Gastrocnemius medialis (tissue), 4 donors: ENCODE data around the gene AMHR2. TPM values are rescaled to one million over a fixed set of nuclear protein-coding genes. Genes with fewer than 3 reads are reported as not detected.

ENCODE experiments used
- ATAC-seq, 2 donors: fragments of 150-250 bp; one replicate each; pipeline ENCODE4 v1.9.1; 2016
- DNase-seq, 2 donors: peaks; one replicate each; pipeline ENCODE4 v3.0.0-alpha.2; 2019
- H3K27ac ChIP-seq, 4 donors: fragments of 200-600 bp; sonication (generic); 1 replicate in 1 of 4; 2 replicates in 3 of 4; pipeline ENCODE4 v1.5.1; 2016 to 2018; ENCODE audit warnings: mild to moderate bottlenecking in 2 of 4, moderate library complexity in 1 of 4
- H3K27me3 ChIP-seq, 3 donors: fragments of 200-600 bp; sonication (generic) in 2 of 3; 1 replicate in 1 of 3; 2 replicates in 2 of 3; pipeline versions ENCODE4 v1.5.1 to v1.6.0; 2016 to 2019; ENCODE audit warnings: mild to moderate bottlenecking in 1 of 3, moderate library complexity in 1 of 3
- H3K36me3 ChIP-seq, 2 donors: fragments of 200-600 bp; sonication (generic) in 1 of 2; one replicate each; pipeline ENCODE4 v1.5.1; 2017 to 2018
- H3K4me1 ChIP-seq, 2 donors: fragments of 200-600 bp; sonication (generic) in 1 of 2; one replicate each; pipeline ENCODE4 v1.5.1; 2016 to 2017; ENCODE audit warnings: mild to moderate bottlenecking in 2 of 2
- H3K4me3 ChIP-seq, 4 donors: fragments of 200-600 bp; sonication (generic) in 3 of 4; 1 replicate in 1 of 4; 2 replicates in 3 of 4; pipeline ENCODE4 v1.5.1; 2016 to 2019; ENCODE audit warnings: mild to moderate bottlenecking in 2 of 4
- H3K9me3 ChIP-seq, 3 donors: fragments of 200-600 bp; sonication (generic) in 2 of 3; 1 replicate in 1 of 3; 2 replicates in 2 of 3; pipeline ENCODE4 v1.5.1; 2016 to 2019
- POLR2A ChIP-seq, 2 donors: fragments of 450-650 bp; IDR thresholded peaks; one replicate each; pipeline ENCODE4 v1.6.1; 2017; ENCODE audit warnings: antibody characterized with exemption in 2 of 2, mild to moderate bottlenecking in 2 of 2, moderate library complexity in 2 of 2
- in situ Hi-C, 4 donors: fragments of 200-750 bp; cut with MboI; loops; one replicate each; pipeline versions ENCODE4 v1.15.0 to v1.8.0; 2017; ENCODE audit warnings: low sequenced_read_pairs in 4 of 4
- intact Hi-C: fragments of 100-400 bp; cut with DNase I; formaldehyde crosslinking; loops from one replicate; pipeline ENCODE4 v1.15.1; 2023; ENCODE audit warnings: low total_unique reads
- total RNA-seq, 4 donors: library from RNA; depleted of rRNA; stranded (reverse); fragments of >200 nt; gene quantifications; one replicate each; pipeline versions ENCODE4 v1.1.0 to v1.2.3, GENCODE V29; 2016
- TF ChIP-seq, protein P1 (sequence below), 5 experiments: fragments of 450-650 bp in 3 of 5; fragments of 200-600 bp in 2 of 5; sonication (generic) in 2 of 5; IDR thresholded peaks in 4 of 5; conservative IDR thresholded peaks in 1 of 5; 1 replicate in 4 of 5; 2 replicates in 1 of 5; pipeline ENCODE4 v1.5.1; 2016 to 2019; ENCODE audit warnings: antibody characterized with exemption in 5 of 5, mild to moderate bottlenecking in 3 of 5, moderate library complexity in 3 of 5

AMHR2 gene
- total RNA-seq, 4 donors from 2014 or later = 1.0 to 1.4 TPM; not detected in 2

- Histone ChIP-seq H3K36me3 (peaks cover 0 to 100% of the 10 kb centered on the region in 2 donors), H3K27ac (peak overlapping the region; percentile 71 to 84 (median 78)), H3K27me3 (no peaks in the 10 kb centered on the region), H3K4me1 (peaks cover 79 to 90% of the 10 kb centered on the region in 2 donors), H3K9me3 (no peaks in the 10 kb centered on the region), H3K4me3 (no peak overlapping the region)
- intact Hi-C loops = no loop called here
- no peak for ATAC-seq
- TF ChIP-seq, protein P1, sequence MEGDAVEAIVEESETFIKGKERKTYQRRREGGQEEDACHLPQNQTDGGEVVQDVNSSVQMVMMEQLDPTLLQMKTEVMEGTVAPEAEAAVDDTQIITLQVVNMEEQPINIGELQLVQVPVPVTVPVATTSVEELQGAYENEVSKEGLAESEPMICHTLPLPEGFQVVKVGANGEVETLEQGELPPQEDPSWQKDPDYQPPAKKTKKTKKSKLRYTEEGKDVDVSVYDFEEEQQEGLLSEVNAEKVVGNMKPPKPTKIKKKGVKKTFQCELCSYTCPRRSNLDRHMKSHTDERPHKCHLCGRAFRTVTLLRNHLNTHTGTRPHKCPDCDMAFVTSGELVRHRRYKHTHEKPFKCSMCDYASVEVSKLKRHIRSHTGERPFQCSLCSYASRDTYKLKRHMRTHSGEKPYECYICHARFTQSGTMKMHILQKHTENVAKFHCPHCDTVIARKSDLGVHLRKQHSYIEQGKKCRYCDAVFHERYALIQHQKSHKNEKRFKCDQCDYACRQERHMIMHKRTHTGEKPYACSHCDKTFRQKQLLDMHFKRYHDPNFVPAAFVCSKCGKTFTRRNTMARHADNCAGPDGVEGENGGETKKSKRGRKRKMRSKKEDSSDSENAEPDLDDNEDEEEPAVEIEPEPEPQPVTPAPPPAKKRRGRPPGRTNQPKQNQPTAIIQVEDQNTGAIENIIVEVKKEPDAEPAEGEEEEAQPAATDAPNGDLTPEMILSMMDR (IDR thresholded peaks at IDR 0.05 in 4 of 5, conservative IDR thresholded peaks at IDR 0.05 in 1 of 5) = no peak
- no peak for TF ChIP-seq POLR2A (IDR thresholded peaks at IDR 0.05)
- in situ Hi-C loops = no loop called here
- DNase-seq = peak in 1 of 2 donors; percentile 6
These were observed 39.3 kb downstream of the AMHR2 start for GRCh38 chr12:53462935-53463334.

DNA sequence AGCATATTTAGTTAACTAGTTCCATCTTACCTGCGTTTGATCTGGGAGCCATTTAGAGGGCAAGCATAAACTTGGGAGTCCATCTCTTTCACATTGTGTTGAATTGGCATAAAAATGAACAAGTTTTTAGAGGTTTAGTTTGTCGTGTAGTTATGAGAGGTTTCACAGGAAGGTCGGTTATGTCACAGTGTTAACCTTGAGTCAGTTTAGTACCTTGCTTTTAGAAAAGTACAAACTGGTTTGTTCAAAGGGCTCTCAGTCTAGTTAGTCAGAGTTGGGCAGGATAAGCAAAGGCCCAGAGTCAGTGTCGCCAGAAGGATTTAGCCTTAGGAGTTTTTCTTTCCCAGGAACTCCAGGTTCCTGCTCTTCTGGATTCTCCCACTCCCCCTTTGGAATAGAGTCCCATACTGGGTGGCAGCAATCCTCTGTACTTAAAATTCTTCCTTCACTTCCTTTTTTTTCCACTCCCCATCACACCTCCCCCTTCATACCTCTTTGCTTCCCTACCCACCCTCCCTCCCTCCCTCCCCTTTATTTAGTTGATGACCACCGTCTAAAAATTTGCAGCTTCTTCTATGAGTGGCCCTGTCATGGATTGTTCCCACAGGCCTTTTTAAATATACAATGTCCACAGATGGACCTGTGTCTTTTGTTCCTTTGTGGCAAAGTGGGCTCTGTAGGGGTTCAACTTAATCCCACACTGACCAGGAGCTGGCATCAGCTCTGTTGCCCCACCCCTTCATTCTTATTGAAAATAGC is 40.3 kb downstream of the AMHR2 start:
- DNase-seq = no peak
- H3K27ac ChIP-seq = peak overlapping the region; percentile 71 to 84 (median 78)
- intact Hi-C loops = no loop called here
- in situ Hi-C loops = no loop called here
- H3K4me3 ChIP-seq = no peak overlapping the region
- H3K27me3 ChIP-seq = no peaks in the 10 kb centered on the region
- H3K9me3 ChIP-seq = no peaks in the 10 kb centered on the region
- peaks cover 89 to 92% of the 10 kb centered on the region in 2 donors for H3K4me1 ChIP-seq
- ATAC-seq = no peak
- peaks cover 0 to 100% of the 10 kb centered on the region in 2 donors for H3K36me3 ChIP-seq
- TF ChIP-seq POLR2A (IDR thresholded peaks at IDR 0.05) = no peak
- TF ChIP-seq, protein P1 (IDR thresholded peaks at IDR 0.05 in 4 of 5, conservative IDR thresholded peaks at IDR 0.05 in 1 of 5) = no peak

- Histone ChIP-seq H3K27ac (peak overlapping the region; percentile 71 to 84 (median 78)), H3K4me3 (no peak overlapping the region), H3K27me3 (no peaks in the 10 kb centered on the region), H3K36me3 (peaks cover 3 to 100% of the 10 kb centered on the region in 2 donors), H3K4me1 (peaks cover 90 to 92% of the 10 kb centered on the region in 2 donors), H3K9me3 (no peaks in the 10 kb centered on the region)
- in situ Hi-C loops = no loop called here
- DNase-seq (peak in 1 of 2 donors; percentile 12), ATAC-seq (no peak)
- intact Hi-C loops = no loop called here
- no peak for TF ChIP-seq POLR2A (IDR thresholded peaks at IDR 0.05)
- TF ChIP-seq, protein P1 (IDR thresholded peaks at IDR 0.05 in 4 of 5, conservative IDR thresholded peaks at IDR 0.05 in 1 of 5) = no peak
These were observed 41.2 kb downstream of the AMHR2 start for GRCh38 chr12:53464685-53465418.

DNA sequence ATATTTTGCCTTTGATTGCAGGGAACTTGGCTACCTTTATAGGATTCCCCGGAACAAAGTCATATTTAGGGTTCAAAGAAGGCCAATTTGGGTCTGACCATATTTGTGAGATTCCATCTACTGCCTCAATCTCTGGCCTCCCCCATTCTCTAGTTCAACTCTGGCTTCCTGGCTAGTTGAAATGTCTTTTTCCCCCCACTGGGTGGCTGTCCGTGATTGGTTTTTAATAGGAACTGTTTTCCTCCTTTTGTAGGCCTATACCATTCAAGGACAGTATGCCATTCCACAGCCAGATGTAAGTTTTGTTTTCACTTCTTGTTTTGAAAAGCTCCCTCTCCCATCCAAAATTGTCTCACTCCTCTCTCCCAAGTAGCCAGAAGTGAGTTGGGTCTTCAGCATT is 42.0 kb downstream of the AMHR2 start:
- H3K27ac ChIP-seq = peak overlapping the region; percentile 71 to 84 (median 78)
- H3K4me1 ChIP-seq = peaks cover 89 to 91% of the 10 kb centered on the region in 2 donors

More for the DNA sequence above, 42.0 kb downstream of the AMHR2 start:
- Histone ChIP-seq H3K36me3 (peaks cover 3 to 100% of the 10 kb centered on the region in 2 donors), H3K9me3 (no peaks in the 10 kb centered on the region), H3K27me3 (no peaks in the 10 kb centered on the region), H3K4me3 (no peak overlapping the region)
- intact Hi-C loops (no loop called here), in situ Hi-C loops (no loop called here)
- ATAC-seq (no peak), DNase-seq (no peak)
- TF ChIP-seq, protein P1 (IDR thresholded peaks at IDR 0.05 in 4 of 5, conservative IDR thresholded peaks at IDR 0.05 in 1 of 5) = no peak
- TF ChIP-seq POLR2A (IDR thresholded peaks at IDR 0.05) = no peak
